Mucosa of descending colon (tissue), 3 donors: Measurements from ENCODE around the gene ANKRD55. TPM values are rescaled to one million over a fixed set of nuclear protein-coding genes. Genes with fewer than 3 reads are reported as not detected.

Source experiments
- ATAC-seq: fragments of 200-7000 bp; cut with Tn5 transposase; one replicate; pipeline ENCODE4 v1.9.1; 2020; ENCODE audit warnings: mild to moderate bottlenecking, moderate library complexity
- DNase-seq, 3 donors: peaks; one replicate each; pipeline ENCODE4 v3.0.0-alpha.2; 2020
- H3K36me3 ChIP-seq: fragments of 200-600 bp; one replicate; pipeline ENCODE4 v1.8.0; 2021; ENCODE audit warnings: low read depth, mild to moderate bottlenecking
- H3K4me1 ChIP-seq: fragments of 200-600 bp; one replicate; pipeline ENCODE4 v1.8.0; 2021; ENCODE audit warnings: low read depth, mild to moderate bottlenecking
- H3K4me3 ChIP-seq: fragments of 200-600 bp; one replicate; pipeline ENCODE4 v1.8.0; 2021; ENCODE audit warnings: mild to moderate bottlenecking
- H3K9me3 ChIP-seq: fragments of 200-600 bp; one replicate; pipeline ENCODE4 v1.8.0; 2021; ENCODE audit warnings: mild to moderate bottlenecking
- CTCF ChIP-seq: fragments of 200-600 bp; IDR thresholded peaks from one replicate; pipeline ENCODE4 v1.8.0; 2022; ENCODE audit warnings: antibody characterized with exemption, mild to moderate bottlenecking
- intact Hi-C, 2 donors: fragments of 100-400 bp; cut with DNase I in 1 of 2; cut with micrococcal nuclease in 1 of 2; formaldehyde crosslinking; loops; one replicate each; pipeline versions ENCODE4 v1.11.0 to v1.11.1; 2022; cut with DNase I, micrococcal nuclease
- total RNA-seq, 3 donors: library from RNA; stranded (reverse); fragmentation: NEBNext Ultra II Directional in 2 of 3; extraction: Animal tissue kit (Norgen Biotek cat#: 25700) in 2 of 3; gene quantifications; one replicate each; pipeline versions ENCODE4 v1.2.1 to v1.2.4, GENCODE V29; 2021 to 2023
- donor health status: DM: no; HTN: no; CAD: no; lungs with moderate emphysema.
- donor health status: DM: no; HTN: no; CAD: no.
- donor health status: DM: no; HTN: yes; CAD: no.

Gene ANKRD55
- total RNA-seq, 3 donors from 2014 or later = 0.31 TPM; not detected in 2

- Histone ChIP-seq H3K4me3 (no peak overlapping the region), H3K36me3 (no peaks in the 10 kb centered on the region), H3K9me3 (no peaks in the 10 kb centered on the region), H3K4me1 (no peaks in the 10 kb centered on the region)
- DNase-seq = no peak
- intact Hi-C loops = no loop called here
- no peak for TF ChIP-seq CTCF
- ATAC-seq = no peak
These were observed 168.1 kb downstream of the ANKRD55 start for GRCh38 chr5:56064984-56065383.

- Histone ChIP-seq H3K9me3 (no peaks in the 10 kb centered on the region), H3K4me1 (no peaks in the 10 kb centered on the region), H3K36me3 (no peaks in the 10 kb centered on the region), H3K4me3 (no peak overlapping the region)
- TF ChIP-seq CTCF = no peak
- no peak for DNase-seq
- ATAC-seq = no peak
- intact Hi-C loops = no loop called here
These were observed 172.6 kb downstream of the ANKRD55 start for GRCh38 chr5:56060276-56061110.

GRCh38 chr5:56059854-56060253 is 173.3 kb downstream of the ANKRD55 start:
- H3K9me3 ChIP-seq = no peaks in the 10 kb centered on the region
- no peak for DNase-seq
- intact Hi-C loops = no loop called here
- TF ChIP-seq CTCF = no peak
- H3K4me3 ChIP-seq = no peak overlapping the region
- no peaks in the 10 kb centered on the region for H3K4me1 ChIP-seq
- no peaks in the 10 kb centered on the region for H3K36me3 ChIP-seq
- ATAC-seq = no peak

- intact Hi-C loops = no loop called here
- H3K36me3 ChIP-seq = no peaks in the 10 kb centered on the region
- TF ChIP-seq CTCF = no peak
- H3K9me3 ChIP-seq = no peaks in the 10 kb centered on the region
- H3K4me1 ChIP-seq = no peaks in the 10 kb centered on the region
- no peak for ATAC-seq
- H3K4me3 ChIP-seq = no peak overlapping the region
- no peak for DNase-seq
These were observed 176.3 kb downstream of the ANKRD55 start for GRCh38 chr5:56056875-56057274.

GRCh38 chr5:56055859-56056258 is 177.3 kb downstream of the ANKRD55 start:
- Histone ChIP-seq H3K4me3 (no peak overlapping the region), H3K9me3 (no peaks in the 10 kb centered on the region), H3K36me3 (no peaks in the 10 kb centered on the region), H3K4me1 (no peaks in the 10 kb centered on the region)
- ATAC-seq (peak; percentile 20), DNase-seq (no peak)
- TF ChIP-seq CTCF = no peak
- intact Hi-C loops = no loop called here
